HG03460 (cell line): ENCODE data around the gene KIAA1549.

Source experiments
- ATAC-seq: cut with Tn5 transposase; IDR thresholded peaks from one replicate; pipeline ENCODE4 v1.9.1; 2021; ENCODE audit not compliant: unreplicated experiment

Gene KIAA1549

DNA sequence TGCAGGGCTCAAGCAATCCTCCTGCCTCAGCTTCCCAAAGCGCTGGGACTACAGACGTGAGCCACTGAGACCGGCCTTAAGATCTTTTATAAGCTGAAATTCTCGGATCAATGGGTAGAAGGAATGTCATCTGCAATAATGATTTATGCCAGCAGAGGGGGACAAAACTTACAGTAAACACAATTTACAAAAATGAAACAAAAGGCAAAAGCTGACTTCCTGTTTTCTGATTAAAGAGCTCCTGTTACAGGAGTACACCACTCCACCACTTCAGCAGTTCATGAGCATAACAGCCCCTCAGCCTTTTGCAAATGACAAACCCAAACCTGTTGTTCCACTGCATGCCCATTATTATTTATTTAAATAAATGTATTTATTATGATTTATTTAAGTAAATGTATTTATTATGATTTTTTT lies 94.7 kb downstream of the KIAA1549 start:
- ATAC-seq: peak; percentile 85

DNA sequence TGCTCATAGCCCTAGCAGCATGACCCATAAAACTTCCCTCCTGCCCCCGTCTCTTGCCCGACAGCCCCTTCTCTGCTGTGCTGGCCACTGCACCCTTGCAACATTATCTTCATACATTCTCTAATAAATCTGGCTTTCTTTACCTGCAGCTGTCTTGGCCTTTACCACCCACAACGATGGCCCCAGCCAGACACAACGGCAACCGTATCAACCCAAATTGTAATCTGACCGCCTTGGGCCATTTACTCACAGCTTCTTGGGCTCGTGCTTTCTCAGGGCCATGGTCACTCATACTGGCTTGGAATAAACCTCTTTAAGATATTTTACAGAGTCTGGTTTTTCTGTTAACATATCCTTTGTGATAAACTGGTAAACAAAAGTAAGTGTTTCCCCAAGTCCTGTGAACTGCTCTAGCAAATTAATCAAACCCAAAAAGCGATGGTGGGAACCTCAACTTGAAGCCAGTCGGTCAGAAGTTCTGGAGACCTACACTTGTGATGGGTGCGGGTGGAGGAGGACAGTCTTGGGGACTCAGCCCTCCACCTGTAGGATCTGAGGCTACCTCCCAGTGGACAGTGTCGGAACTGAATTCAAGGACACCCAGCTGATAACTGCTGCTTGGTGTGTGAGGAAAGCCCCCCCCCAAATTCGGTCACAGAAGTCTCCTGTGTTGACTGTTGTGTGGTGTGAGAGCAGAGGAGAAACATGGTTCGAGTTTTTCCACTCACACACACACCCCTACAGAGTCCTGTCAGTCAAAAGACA lies 95.6 kb downstream of the KIAA1549 start:
- ATAC-seq: no peak

DNA sequence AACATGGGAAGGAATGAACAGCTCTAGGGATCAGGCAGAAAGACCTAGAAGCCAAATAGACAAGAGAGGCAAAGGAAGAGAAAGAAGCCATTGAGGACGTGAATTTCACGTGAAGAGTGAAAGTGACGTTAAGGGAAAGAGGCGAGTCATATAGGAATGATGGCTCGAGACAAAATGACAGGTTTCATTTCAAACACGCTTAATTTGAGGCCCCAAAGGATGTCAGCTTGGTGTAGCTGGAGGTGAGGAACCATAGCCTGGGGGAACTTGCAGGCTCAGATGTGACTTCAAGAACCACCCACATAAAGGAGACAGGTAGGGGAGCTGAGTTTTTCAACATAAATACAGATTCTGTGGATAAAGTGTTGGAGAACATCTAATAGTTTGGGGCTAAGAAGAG lies 98.9 kb downstream of the KIAA1549 start:
- no peak for ATAC-seq

GRCh38 chr7:138881579-138882188 lies 99.5 kb downstream of the KIAA1549 start:
- no peak for ATAC-seq

- no peak for ATAC-seq
Observed at GRCh38 chr7:138880881-138881578, 100.2 kb downstream of the KIAA1549 start.

DNA sequence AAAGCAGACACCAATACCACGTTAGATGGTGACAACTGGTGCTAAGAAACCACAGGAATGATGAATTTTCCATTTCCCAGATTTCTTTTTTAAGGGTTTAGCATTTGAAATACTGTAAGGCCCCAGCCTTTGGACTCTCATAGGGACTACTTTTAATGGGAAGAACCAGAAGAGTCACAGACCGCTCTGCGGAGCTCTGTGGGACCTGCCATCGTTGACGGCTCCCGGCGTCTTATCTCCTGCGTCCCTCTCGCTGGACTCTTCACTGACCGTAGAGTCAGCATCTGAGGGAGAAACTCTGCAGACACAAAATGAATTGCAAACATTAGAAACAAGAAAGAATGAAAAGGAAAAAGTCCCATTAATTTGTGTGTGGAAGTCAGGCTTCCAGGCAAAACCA lies 101.8 kb downstream of the KIAA1549 start:
- ATAC-seq: no peak

DNA sequence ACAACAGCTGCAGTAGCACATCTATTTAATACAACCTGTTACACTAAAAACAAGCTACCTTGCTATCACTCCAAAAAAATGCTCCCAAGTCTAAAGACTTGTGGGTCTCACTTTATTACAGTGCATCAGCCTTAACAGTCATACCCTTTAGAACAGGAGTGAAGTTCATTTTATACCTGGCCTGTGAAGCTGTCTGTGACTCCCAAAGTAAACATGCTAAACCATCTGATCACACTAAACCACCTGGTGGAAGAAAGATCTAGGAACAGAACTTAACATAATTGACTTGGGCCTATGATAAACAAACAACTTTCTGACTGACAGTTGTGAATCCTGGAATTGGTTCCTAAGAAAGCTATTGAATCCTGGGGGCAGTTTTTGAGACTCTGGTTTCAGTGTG lies 102.3 kb downstream of the KIAA1549 start:
- ATAC-seq: no peak

GRCh38 chr7:138878051-138878450 lies 103.1 kb downstream of the KIAA1549 start:
- no peak for ATAC-seq

DNA sequence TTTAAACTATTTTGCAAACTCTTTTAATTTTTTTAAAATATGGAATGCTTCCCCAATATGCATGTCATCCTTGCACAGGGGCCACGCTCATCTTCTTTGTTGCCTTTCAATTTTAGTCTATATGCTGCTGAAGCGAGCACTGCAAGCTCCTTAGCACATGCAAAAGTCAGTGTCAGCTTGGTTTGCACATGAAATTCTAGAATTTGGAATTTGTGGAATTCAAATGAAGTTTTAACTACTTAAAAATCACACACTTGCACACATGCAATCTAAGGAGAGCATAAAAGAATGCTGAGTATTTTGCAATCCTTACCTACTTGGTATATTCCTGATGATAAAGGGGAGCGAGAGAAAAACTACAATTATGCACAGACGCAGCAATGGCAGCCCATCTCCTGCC lies 104.9 kb downstream of the KIAA1549 start:
- ATAC-seq: no peak

DNA sequence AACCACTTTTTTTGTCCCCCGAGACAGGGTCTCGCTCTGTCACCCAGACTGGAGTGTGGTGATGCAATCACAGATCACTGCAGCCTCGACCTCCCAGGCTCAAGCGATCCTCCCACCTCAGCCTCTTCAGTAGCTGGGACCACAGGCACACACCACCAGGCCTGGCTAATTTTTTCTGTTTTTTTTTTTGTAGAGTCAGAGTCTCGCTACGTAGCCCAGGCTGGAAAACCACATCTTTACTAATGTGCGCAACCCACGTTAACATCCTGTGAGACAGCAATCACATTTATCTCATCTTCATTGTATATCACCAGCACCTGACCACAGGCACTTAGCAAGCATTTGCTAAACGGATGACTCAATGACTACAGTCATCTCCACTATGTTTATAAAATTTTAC lies 105.4 kb downstream of the KIAA1549 start:
- ATAC-seq: no peak

DNA sequence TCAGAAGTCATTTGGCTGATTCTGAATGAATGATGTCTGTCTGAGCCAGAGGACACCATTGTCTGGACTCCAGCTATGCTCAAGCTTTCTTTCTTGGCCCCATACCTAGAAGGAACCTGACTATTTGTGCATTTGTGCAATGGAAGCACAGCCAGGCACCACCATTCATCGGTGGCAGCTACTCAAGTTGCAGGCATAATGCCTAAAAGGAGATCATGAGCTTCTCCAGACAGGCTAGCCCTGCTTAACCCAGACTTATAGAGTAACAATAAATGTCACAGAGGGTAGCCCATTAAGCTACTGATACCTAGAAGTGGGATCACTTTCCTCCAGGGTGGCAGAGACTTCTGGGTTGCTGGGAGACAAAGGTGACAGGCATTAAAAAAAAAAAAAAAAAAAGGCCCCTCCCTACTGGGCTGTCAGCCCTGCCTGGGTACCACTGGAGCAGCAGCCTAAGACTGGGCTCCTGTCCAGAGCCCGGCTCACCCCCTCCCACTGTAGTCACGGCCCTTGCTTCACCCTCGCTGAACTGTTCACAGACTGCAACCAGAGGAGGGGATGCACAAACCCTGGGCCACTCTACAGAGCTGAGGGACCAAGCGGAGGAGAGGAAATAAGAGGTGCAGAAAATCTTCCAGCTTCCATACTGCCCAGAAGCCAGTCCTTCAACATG lies 107.8 kb downstream of the KIAA1549 start:
- ATAC-seq: no peak

DNA sequence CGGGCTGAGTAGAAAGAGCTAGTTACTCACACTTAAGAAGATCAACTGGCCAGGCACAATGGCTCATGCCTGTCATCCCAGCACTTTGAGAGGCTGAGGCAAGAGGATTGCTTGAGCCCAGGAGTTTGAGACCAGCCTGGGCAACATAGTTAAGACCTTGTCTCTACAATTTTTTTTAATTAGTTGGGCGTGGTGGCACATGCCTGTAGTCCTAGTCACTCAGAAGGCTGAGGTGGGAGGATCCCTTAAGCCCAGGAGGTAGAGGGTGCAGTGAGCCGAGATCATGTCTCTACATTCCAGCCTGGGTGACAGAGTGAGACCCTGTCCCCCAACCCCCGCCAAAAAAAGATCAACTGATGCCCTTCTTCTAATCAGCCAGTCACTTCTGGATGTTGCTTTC lies 108.6 kb downstream of the KIAA1549 start:
- ATAC-seq: no peak

- ATAC-seq: no peak
Observed at GRCh38 chr7:138871814-138872090, 109.4 kb downstream of the KIAA1549 start.

DNA sequence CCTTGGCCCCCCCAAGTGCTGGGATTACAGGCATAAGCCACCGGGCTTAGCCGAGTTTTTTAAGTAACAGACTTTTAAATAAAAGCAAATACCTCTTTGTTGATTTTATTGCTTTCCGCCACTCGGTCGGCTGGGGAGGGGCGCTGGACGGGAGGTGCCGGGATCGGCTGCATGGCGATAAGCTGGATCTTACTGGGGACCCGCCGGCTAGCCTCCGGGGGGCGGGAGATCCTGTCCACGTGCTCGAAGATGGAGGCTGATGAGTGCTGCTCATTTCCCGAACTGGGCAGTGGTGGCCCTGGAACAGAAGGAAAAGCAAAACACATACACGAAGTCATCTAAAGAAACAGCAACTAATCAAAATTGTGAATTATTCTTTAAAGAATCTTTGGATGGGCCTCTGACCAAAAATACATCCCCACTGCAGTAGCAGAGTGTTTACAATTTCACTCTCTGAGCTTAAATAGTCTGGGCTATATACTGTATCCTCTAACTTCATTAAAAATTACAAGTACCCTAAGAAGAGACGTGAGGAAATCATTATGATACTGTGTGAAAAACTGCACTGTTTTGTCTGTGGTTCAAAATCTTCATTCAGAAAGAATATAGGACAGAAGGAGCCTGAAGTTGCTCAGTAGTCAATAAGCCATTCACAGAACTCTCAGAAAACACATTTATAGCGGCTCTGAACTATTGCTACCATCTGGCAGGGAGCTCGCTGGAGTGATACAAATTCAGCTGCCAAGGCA lies 110.0 kb downstream of the KIAA1549 start:
- no peak for ATAC-seq

- ATAC-seq: no peak
Observed at GRCh38 chr7:138869353-138869752, 111.8 kb downstream of the KIAA1549 start.

- no peak for ATAC-seq
Observed at GRCh38 chr7:138868711-138869110, 112.5 kb downstream of the KIAA1549 start.

DNA sequence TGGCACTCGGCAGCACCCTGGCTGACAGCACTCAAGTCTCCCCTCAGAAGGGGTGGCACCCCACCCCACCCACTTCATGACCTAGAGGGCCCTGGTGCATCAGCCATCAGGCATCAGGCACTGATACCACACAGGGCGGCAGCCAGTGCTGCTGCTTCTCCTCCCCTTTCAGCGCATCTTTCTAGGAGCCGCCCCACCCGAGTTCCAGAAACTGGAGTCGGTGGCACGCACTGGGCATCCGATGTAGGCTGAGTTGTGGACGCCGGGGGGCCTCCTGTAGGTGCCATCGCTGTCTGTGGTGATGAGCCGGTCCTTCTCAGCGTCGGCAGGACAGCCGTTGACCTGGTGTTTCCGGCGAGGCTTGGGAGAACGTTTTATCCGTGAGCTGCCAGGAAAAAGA lies 113.4 kb downstream of the KIAA1549 start:
- no peak for ATAC-seq

DNA sequence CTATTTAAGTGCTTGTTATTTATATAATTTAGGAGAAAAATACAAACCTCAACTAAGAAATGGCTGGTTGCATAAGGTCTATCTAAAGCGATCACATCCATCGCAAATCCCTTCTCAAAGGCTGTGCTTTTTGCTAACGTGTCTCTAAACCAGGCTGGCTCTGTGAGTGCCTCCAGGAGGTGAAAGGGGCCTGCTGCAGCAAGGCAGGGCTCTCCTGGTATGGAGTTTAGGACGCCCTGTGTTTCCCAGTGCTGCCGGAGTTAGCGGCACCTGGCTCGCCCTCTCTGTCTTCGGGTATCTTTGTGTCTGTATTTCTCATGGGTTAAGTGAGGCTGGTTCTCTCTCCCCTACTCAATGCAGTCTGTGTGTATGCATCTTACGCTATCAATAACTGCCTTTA lies 114.8 kb downstream of the KIAA1549 start:
- no peak for ATAC-seq

GRCh38 chr7:138865843-138866242 lies 115.3 kb downstream of the KIAA1549 start:
- no peak for ATAC-seq

DNA sequence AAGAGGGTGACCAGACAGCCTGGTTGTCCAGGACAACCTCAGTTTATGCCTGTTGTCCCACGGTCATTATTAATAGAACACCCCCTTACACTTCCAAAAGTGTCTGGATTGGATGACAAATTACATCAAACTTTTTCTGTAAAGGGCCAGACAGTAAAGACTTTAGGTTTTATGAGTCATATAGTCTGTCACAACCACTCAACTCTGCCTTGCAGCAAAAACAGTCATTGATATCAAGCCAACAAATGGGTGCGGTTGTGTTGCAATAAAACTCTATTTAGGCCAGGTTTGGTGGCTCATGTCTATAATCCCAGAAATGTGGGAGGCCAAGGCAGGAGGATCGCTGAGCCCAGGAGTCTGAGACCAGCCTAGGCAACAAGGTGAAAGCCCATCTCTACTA lies 116.5 kb downstream of the KIAA1549 start:
- ATAC-seq: no peak

DNA sequence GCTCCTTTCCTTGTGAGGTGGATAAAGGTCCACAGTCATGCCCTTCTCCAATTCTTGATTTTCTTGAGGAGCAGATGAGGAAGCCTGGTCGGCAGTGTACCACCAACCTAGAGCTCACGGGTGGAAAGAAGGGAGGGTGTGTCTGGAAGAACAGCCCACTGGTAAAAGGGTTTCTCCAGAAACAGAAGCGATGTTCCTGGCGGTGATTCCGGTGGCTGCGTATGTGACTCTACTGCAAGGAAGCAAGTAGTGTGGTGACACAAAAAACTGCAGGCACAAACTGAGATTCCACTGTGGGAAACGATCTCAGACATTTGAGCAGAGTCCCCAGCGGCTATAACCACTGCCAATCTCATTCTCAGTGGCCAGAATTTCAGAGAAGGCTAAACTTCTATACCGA lies 117.3 kb downstream of the KIAA1549 start:
- no peak for ATAC-seq
